Measurements from ENCODE around the gene PSMD1.

The PSMD1 gene

DNA sequence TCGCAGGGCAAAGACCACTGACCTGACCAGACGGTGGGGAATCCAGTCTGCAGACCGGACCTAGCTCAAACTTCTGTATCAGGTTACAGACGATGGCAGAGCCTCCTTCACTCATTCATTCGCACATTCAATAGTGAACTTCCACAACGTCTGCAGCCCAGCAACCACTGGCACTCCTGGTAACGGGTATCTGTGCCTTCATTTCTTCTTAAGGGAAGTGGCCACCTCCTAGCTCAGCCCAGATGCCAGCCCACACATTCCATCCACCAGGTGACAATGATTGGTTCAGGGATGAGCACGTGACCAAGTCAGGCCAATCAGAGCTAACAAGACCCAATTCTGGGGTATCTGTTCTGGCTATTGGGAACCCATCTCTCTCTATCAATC, 125.8 kb downstream of the PSMD1 start:
- TF ChIP-seq ZBTB7A (IDR thresholded peaks at IDR 0.05; ENCODE audit: low read depth) (no peak), NFIC (IDR thresholded peaks at IDR 0.05) (no peak), CREB1 (IDR thresholded peaks at IDR 0.05; ENCODE audit: low read depth) (no peak), FOXM1 (IDR thresholded peaks at IDR 0.05; ENCODE audit: borderline replicate concordance, low read depth) (no peak)
- TF ChIP-seq, protein P1, sequence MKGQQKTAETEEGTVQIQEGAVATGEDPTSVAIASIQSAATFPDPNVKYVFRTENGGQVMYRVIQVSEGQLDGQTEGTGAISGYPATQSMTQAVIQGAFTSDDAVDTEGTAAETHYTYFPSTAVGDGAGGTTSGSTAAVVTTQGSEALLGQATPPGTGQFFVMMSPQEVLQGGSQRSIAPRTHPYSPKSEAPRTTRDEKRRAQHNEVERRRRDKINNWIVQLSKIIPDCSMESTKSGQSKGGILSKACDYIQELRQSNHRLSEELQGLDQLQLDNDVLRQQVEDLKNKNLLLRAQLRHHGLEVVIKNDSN (IDR thresholded peaks at IDR 0.05) = peak; percentile 80

DNA sequence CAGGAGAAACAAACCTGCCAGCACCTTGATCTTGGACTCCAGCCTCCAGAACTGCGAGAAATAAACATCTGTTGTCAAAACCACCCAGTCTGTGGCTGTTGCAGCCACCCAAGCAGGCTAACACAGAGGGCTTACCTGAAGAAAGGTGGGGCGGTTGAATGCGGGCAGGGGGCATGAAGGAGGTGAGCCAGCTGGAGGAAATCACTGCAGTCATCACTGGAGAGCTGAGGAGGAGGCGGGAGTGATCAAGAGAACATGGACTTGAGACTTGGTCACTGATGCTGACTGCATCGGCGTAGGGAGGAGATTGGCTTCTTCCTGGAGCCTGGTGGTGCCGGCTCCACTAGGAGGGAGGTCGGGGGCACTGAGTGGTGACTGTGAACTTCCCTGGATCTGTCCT, 127.2 kb downstream of the PSMD1 start:
- TF ChIP-seq FOXM1 (IDR thresholded peaks at IDR 0.05; ENCODE audit: borderline replicate concordance, low read depth) = no peak
- TF ChIP-seq ZBTB7A (IDR thresholded peaks at IDR 0.05; ENCODE audit: low read depth) = no peak
- TF ChIP-seq, protein P2, sequence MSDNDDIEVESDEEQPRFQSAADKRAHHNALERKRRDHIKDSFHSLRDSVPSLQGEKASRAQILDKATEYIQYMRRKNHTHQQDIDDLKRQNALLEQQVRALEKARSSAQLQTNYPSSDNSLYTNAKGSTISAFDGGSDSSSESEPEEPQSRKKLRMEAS (IDR thresholded peaks at IDR 0.05) = no peak
- no peak for TF ChIP-seq TEAD4 (IDR thresholded peaks at IDR 0.05)
- no peak for TF ChIP-seq EP300 (IDR thresholded peaks at IDR 0.05; ENCODE audit: borderline replicate concordance)
- no peak for TF ChIP-seq RAD21 (IDR thresholded peaks at IDR 0.05; ENCODE audit: low read depth)
- TF ChIP-seq CREB1 (IDR thresholded peaks at IDR 0.05; ENCODE audit: low read depth) = no peak
- no peak for TF ChIP-seq TAF1 (IDR thresholded peaks at IDR 0.05; ENCODE audit: low read depth)
- TF ChIP-seq TCF12 (IDR thresholded peaks at IDR 0.05; ENCODE audit: low read depth) = no peak
- TF ChIP-seq CEBPB (IDR thresholded peaks at IDR 0.05) = no peak
- TF ChIP-seq, protein P1 (IDR thresholded peaks at IDR 0.05) = no peak
- TF ChIP-seq NFIC (IDR thresholded peaks at IDR 0.05) = no peak
- TF ChIP-seq, protein P3, sequence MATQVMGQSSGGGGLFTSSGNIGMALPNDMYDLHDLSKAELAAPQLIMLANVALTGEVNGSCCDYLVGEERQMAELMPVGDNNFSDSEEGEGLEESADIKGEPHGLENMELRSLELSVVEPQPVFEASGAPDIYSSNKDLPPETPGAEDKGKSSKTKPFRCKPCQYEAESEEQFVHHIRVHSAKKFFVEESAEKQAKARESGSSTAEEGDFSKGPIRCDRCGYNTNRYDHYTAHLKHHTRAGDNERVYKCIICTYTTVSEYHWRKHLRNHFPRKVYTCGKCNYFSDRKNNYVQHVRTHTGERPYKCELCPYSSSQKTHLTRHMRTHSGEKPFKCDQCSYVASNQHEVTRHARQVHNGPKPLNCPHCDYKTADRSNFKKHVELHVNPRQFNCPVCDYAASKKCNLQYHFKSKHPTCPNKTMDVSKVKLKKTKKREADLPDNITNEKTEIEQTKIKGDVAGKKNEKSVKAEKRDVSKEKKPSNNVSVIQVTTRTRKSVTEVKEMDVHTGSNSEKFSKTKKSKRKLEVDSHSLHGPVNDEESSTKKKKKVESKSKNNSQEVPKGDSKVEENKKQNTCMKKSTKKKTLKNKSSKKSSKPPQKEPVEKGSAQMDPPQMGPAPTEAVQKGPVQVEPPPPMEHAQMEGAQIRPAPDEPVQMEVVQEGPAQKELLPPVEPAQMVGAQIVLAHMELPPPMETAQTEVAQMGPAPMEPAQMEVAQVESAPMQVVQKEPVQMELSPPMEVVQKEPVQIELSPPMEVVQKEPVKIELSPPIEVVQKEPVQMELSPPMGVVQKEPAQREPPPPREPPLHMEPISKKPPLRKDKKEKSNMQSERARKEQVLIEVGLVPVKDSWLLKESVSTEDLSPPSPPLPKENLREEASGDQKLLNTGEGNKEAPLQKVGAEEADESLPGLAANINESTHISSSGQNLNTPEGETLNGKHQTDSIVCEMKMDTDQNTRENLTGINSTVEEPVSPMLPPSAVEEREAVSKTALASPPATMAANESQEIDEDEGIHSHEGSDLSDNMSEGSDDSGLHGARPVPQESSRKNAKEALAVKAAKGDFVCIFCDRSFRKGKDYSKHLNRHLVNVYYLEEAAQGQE (IDR thresholded peaks at IDR 0.05; ENCODE audit: low read depth) = no peak
- TF ChIP-seq YY1 (IDR thresholded peaks at IDR 0.05; ENCODE audit: low read depth) = no peak
- TF ChIP-seq EGR1 (IDR thresholded peaks at IDR 0.05) = no peak

DNA sequence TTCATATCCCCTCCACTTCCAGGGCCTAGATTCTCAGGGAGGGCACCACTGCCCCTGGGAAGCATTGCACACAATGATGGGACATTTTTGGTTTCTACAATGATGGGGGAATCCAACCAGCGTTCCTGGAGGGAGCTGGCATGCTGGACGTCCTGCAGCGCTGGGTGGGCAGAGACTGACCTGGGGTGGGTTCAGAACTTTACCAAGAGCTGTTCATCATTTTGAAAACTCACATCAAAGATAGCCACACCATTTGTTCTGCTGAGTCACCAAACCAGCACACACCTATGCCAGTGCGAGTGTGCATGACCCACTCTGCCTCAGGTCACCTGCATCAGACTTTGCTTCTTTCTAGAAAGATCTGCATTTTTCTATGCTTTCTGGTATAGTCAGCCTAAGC, 127.7 kb downstream of the PSMD1 start:
- TF ChIP-seq YY1 (IDR thresholded peaks at IDR 0.05; ENCODE audit: low read depth) (no peak), FOXM1 (IDR thresholded peaks at IDR 0.05; ENCODE audit: borderline replicate concordance, low read depth) (no peak), CREB1 (IDR thresholded peaks at IDR 0.05; ENCODE audit: low read depth) (no peak), CEBPB (IDR thresholded peaks at IDR 0.05) (no peak)
- TF ChIP-seq, protein P1 (IDR thresholded peaks at IDR 0.05) = no peak
- TF ChIP-seq, protein P3 (IDR thresholded peaks at IDR 0.05; ENCODE audit: low read depth) = no peak

DNA sequence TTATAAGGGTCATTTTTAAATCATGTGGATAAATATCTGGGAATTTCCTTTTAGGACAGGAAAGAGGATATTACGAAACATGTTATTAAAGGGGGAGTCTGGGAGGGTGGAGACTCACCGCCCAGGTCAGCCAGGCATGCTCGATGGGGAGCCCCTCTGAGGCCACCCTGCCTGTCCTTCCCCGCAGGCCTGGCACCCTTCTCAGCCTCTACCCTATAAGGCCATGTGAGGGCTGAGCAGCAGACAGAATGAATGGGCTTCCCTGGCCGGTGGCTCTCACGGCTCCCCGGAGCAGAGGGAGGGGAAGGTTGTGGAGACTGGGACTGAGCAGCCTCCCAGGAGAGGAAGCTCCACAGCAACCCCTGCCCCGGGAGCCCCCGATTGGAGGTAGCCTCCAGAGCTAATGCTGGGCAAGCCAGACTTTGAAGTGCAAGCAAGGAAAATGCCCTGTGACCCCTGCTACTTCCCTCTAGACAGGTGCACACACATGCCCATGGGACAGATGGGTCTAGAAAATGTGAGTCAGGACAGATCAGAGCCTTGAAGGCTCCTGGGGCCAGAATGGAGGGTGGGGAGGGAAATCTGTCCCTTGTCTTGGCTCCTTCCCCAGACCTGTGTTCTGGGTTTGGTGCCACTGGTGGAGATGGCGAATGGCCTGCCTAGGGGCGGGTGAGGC, 128.5 kb downstream of the PSMD1 start:
- no peak for TF ChIP-seq EGR1 (IDR thresholded peaks at IDR 0.05)
- no peak for TF ChIP-seq FOXM1 (IDR thresholded peaks at IDR 0.05; ENCODE audit: borderline replicate concordance, low read depth)
- TF ChIP-seq RAD21 (IDR thresholded peaks at IDR 0.05; ENCODE audit: low read depth) = no peak
- TF ChIP-seq EP300 (IDR thresholded peaks at IDR 0.05; ENCODE audit: borderline replicate concordance) = no peak
- TF ChIP-seq YY1 (IDR thresholded peaks at IDR 0.05; ENCODE audit: low read depth) = no peak
- no peak for TF ChIP-seq TEAD4 (IDR thresholded peaks at IDR 0.05)
- TF ChIP-seq TCF12 (IDR thresholded peaks at IDR 0.05; ENCODE audit: low read depth) = no peak
- no peak for TF ChIP-seq CEBPB (IDR thresholded peaks at IDR 0.05)
- TF ChIP-seq NFIC (IDR thresholded peaks at IDR 0.05) = no peak
- no peak for TF ChIP-seq ZBTB7A (IDR thresholded peaks at IDR 0.05; ENCODE audit: low read depth)
- TF ChIP-seq CREB1 (IDR thresholded peaks at IDR 0.05; ENCODE audit: low read depth) = no peak
- TF ChIP-seq TAF1 (IDR thresholded peaks at IDR 0.05; ENCODE audit: low read depth) = no peak
- TF ChIP-seq, protein P2 (IDR thresholded peaks at IDR 0.05) = no peak

DNA sequence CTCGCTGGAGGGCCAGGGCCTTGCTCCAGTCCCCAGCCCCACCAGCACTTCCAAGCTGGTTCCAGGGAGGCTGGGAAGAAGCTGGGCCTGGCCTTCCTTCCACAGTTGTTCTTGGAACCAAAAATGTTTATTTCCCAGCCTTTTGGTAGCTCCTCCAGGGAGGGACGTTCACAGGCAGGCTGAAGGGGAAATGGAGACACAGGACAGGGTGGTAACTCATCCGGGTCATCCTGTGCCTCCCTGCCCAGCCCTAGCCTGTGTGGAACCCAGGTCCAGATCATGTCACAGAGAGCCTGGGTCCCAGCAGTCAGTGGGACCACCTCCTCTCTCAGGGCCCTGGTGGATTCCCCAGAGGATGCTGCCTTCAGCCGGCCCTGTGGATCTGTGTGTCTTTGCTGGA, 129.2 kb downstream of the PSMD1 start:
- TF ChIP-seq, protein P3 (IDR thresholded peaks at IDR 0.05; ENCODE audit: low read depth) = no peak
- no peak for TF ChIP-seq TEAD4 (IDR thresholded peaks at IDR 0.05)
- no peak for TF ChIP-seq TCF12 (IDR thresholded peaks at IDR 0.05; ENCODE audit: low read depth)
